ENCODE measurements around the gene GGT6. TPM values are rescaled to one million over a fixed set of nuclear protein-coding genes. Genes with fewer than 3 reads are reported as not detected.
A peak's percentile ranks its signal among the peaks of the same experiment; 100 is the strongest.

The GGT6 gene
- total RNA-seq, 1 donor from 2014 or later: 0.35 TPM

DNA sequence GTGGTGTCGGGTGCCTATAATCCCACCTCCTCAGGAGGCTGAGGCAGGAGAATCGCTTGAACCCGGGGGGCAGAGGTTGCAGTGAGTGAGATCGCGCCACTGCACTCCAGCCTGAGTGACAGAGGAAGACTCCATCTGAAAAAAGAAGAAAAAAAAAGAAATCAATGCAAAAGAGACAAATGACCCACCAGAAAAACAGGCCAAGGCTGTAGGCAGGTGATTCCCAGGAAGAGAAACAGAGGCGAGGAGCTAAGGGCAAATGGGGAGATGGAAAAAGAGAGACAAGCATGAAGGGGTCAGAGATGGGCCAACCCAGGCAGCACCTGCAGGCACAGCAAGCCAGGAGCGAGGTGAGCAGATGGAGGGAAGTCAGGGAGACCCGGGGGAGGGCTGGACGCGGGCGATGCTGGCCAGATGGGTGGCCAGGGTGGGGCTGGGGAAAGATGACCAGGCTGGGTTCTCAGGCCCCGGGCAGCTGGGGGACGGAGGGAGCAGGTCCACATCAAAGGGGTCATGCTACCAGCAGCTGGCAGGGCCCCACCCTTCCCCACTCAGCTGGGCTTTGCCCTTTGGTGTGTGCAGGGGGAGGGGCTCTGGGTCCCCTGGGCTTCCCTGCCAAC is 30.7 kb downstream of the GGT6 start:
- ATAC-seq: no peak
- DNase-seq (ENCODE audit: low spot score): no peak

DNA sequence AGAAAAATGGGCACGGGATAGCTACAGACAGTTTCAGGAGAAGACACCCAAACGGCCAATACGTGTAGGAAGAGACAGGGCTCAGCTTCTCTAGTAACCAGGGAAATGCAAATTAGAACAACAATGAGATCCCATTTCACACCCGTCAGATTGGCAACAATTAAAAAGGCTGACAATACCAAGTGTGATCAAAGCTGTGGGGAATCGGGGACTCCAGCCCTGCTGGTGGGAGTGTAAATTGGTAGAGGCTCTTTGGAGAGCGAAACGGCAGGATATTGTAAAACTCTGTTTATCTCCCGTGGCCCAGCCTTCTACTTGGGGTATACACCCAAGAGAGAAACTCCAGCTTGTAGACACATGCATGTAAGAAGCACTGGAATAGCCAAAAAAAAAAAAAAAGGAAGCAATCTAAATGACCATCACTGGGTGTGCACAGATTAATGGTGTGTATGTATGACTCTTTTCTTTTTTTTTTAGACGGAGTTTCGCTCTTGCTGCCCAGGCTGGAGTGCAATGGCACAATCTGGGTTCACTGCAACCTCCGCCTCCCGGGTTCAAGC is 32.7 kb downstream of the GGT6 start:
- DNase-seq (ENCODE audit: low spot score) (no peak), ATAC-seq (no peak)

DNA sequence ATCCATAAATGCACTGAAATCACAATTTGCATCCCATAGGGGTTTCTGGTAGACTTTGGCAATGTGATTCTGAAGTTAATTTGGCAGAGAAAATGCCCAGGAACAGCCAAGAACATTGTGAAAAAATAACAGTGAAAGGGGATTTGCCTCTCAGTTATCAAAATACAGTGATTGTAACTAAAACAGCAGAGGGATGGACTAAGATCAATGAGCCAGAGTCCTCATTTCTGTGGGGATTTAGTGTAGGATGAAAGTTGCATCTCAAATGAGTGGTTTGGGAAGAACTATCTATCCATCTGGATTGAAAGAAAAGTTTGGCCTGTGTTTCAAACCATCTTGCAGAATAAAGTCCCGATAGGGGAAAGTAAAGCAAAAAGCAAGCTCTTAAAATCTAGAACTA is 33.2 kb downstream of the GGT6 start:
- DNase-seq (ENCODE audit: low spot score): no peak
- ATAC-seq: no peak

DNA sequence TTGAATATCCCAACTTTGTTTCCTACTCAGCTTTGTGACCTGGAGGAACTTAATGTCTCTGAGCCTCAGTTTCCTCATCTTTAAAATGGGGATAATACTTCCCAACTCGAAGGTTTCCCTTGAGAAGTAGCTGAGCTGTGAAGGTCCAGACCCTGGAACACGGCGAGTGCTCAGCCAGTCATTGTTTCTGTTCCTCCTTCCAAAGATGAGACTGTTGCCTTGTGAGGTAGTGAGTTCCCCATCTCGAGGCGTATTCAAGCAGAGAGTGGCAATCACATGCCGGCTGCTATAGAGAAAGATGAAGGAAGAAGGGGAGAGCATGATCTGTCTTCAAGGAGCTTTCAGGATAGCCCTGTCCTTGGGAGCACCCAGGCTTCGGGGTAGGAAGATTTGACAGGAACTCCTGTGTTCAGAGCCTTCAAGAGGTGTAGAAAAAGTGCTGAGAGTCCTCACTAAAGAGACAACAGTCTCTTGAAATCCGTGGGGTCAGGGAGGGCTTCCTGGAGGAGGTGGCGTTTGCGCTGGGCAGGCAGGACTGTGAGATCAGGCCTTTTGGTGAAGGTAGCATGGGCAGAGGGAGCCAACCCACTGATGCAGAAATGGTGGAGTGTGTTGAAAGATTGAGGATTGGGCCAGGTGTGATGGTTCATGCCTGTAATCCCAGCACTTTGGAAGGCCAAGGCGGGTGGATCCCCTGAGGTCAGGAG is 34.5 kb downstream of the GGT6 start:
- ATAC-seq: no peak

DNA sequence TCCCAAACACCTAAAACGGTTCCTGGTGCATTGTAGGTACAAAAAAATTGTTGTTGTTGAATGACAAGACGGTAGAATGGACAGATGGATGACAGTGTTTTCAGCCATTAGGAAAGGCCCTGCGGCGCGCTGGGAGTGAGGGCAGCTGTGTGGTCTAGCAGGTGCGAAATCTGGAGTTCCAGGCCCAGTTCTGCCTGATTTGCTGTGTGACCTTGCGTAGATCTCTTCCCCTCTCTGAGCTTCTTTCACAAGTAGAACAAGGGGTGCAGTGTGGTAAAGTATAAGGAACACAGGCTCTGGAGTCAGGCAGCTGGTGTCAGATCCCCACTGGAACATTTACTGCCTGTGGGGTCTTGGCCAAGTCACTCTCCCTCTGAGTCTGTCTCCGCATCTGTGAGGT is 36.4 kb downstream of the GGT6 start:
- DNase-seq (ENCODE audit: low spot score): no peak
- no peak for ATAC-seq

More for the DNA sequence above, 34.5 kb downstream of the GGT6 start:
- no peak for DNase-seq (ENCODE audit: low spot score)

DNA sequence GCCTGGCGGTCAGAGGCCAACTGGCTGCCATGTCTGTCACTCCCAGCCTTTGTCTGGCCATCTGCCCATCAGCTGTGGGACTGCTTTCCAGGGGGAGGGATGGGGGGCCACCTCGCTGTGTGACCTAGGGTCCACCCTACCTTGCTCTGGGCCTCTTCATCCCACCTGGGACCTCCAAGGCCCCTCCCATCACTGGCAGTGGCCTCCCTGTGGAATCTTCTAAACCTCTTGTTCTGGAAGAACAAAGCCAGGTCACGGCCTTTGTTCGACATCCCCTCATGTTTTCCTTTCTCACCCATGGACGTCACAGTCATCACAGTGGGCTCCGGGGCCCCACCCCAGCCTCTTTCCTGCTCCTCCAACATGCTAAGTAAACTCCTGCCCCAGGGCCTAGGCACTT is 37.7 kb downstream of the GGT6 start:
- no peak for DNase-seq (ENCODE audit: low spot score)
- ATAC-seq: no peak

DNA sequence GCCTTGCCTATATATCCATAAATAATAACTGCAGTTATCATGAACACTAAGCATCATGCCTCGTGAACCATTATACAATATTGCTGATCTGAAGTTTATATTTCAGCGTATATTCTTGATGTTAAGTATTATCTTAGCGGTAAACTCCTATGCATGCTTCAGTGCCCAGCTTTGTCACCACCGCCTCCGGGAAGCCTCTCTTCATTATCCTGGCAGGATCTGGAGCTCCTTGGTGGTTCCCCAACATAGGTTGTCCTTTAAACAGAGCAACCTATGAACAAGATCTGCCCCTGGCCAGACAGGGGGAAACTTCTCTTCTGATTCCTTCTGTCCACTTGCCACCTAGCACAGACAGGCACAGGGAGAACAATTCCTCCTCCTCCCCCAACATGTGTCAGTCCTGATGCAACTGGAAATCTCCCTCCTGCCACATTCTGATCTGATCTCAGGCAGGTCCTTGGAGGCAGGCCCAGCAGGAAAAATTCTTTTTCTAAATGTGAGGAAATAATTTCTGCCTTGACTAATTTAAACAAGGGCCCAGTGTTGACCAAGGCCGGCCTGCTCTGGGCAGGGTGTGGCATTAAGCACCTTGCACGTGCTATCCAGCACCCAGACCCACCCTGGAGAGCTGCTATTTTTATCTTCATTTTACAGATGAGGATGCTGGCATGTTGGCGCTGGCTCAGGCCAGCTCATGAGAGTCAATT is 39.3 kb downstream of the GGT6 start:
- DNase-seq (ENCODE audit: low spot score): no peak

DNA sequence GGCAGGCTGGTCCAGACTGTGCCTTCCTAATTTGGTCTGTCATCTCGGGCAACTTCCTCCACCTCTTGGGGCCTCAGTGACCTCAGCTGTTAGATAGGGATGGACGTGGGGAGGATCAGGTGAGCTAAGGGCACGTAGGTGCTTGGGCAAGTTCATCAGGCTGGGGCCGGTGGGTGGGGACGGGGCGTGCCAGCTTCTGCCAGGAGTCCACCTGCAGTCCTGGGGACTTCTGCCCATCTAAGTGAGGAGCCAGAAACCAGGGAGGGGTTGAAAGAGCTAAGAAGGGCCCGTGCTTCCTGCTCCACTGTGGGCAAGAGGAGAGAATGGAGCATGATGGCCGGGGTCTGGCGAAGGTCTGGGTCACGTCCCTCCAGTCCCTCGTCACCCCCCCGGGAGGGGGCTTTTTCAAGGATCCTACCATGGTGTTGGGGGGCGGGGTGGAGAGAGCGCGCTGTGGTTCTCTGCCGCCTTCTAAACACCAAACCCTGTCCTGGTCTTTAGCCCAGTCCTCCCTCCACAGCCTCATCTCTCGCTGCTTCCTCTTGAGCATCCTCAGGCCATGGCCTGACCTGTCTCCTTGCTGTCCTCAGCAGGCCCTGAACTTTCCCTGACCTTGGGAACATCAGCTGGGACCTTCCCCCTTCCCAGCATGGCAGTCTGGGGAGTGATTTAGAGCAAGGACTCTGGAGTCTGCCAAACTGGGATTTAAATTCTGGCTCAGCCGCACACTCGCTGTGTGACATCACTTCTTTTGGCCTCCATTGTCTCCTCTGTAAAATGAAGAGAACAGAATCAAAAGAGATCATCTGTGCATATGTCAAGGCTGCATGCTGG is 40.1 kb downstream of the GGT6 start:
- ATAC-seq: peak; percentile 44
- no peak for DNase-seq (ENCODE audit: low spot score)

More for the DNA sequence above, 39.3 kb downstream of the GGT6 start:
- no peak for ATAC-seq

DNA sequence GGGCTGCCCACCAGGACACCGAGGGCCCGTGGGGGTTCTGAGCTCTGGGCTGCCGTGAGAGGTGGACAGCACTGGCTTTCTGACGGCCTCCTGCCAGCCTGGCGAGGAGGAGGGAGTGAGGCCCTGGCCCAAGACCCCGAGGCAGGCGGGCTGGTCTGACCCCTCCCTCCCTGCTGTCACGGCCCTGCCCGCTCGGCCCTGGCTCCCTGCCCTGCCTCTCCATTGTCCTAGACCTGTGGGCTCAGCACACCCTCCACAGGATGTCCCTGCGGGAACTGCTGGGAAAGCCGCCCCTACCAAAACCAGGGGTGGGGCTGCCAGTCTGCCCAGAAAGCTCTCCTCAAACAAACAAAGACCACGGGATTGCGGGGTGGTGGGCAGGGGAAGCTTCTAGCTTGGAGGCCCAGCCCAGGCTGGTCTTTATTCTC is 41.0 kb downstream of the GGT6 start:
- ATAC-seq (peak; percentile 47), DNase-seq (ENCODE audit: low spot score) (peak; percentile 52)

DNA sequence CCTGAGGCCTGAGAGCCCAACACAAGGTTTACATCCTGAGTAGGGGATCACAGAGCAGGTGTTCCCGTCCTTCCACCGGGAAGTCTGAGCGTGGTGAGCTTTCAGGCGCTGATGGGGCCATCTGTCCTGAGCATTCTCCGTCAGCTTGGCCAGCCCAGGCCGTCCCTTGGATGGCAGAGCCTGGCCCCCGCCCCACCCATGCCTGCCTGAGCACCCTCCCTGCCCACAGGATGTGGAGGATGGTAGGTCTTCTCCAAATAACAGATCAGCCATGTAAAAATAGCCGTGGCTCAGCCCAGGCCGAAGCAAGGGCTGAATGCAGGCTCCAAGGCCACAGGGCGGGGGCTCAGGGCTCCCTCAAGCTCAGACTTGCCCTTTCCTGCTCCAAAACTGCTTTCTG is 41.5 kb downstream of the GGT6 start:
- DNase-seq (ENCODE audit: low spot score): no peak

DNA sequence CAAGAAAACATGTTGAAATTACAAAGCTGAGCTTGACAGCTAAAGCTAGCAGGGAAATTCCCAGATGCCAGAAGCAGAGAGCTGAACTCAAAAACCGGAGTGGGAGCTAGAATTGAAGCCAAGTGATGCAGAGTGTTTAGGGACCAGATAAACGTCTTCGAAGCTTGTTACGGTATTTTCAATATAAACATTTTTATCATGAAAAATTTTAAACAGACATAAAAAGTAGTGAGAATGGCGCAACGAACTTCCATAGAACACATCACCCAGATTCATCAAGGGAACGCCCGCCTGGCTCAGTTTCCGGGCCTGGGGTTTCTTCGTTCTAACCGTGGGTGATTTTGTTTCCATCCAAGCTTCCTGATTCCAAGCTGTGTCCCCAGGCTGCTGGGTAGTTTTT is 43.6 kb downstream of the GGT6 start:
- ATAC-seq (no peak), DNase-seq (ENCODE audit: low spot score) (no peak)

More for the DNA sequence above, 41.5 kb downstream of the GGT6 start:
- no peak for ATAC-seq

DNA sequence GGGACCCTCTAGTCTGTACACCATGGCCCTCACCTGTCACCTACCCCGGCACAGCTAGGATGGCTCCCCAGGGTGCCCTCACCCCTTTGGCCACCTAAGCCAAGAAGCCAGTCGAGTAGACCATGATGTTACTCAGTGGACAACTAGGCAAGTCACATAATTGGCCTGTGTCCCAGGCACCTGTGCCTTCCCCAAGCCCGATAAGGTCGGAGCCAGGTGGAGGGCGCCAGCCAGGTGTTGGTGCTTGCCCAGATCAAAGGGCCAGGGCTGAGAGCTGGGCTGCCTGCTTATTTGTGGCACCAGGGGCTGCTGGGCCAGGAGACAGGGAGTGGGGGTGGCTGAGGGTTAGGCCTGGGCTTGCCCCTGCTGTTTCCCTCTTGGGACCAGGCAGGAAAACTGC is 44.9 kb downstream of the GGT6 start:
- ATAC-seq (peak; percentile 15), DNase-seq (ENCODE audit: low spot score) (no peak)

DNA sequence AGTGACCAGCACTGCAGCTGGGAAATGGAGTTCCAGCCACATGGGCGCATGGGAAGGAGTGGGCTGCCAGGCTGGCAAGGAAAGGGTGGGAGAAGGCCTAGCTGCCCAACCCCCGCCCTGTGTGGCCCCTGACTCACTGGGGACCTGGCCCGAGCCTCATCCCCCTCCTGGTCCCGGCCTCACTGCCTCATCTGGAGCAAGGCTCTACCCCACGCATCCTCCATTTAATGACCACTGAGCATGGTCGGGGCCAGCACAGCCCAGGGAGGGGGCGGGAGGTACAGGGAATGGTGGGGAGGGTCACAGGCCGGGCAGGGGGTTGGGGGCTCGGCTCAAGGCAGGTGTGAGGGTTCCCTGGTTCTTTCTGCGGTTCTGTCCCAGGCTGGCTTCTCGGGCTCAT is 45.6 kb downstream of the GGT6 start:
- ATAC-seq: no peak
- DNase-seq (ENCODE audit: low spot score): no peak

DNA sequence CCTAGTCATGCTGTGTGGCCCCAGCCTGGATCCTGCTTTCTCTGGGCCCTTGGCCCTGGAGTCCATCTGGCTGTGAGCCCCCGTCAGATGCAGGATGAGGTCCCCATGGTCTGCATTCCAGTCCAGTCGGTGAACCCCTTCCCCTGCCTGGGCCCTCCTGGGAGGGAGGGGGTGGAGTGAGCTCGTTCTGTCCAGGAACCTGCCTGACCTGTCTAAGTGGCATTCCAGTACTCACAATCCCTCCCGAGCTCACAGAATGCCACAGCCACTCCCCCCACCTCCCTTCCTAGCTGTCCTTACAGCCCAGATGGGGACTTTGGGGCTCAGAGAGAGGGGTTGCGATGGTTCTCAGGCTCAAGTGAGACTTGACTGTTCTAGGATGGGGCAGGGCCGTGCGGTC is 46.2 kb downstream of the GGT6 start:
- no peak for DNase-seq (ENCODE audit: low spot score)
- ATAC-seq: no peak

DNA sequence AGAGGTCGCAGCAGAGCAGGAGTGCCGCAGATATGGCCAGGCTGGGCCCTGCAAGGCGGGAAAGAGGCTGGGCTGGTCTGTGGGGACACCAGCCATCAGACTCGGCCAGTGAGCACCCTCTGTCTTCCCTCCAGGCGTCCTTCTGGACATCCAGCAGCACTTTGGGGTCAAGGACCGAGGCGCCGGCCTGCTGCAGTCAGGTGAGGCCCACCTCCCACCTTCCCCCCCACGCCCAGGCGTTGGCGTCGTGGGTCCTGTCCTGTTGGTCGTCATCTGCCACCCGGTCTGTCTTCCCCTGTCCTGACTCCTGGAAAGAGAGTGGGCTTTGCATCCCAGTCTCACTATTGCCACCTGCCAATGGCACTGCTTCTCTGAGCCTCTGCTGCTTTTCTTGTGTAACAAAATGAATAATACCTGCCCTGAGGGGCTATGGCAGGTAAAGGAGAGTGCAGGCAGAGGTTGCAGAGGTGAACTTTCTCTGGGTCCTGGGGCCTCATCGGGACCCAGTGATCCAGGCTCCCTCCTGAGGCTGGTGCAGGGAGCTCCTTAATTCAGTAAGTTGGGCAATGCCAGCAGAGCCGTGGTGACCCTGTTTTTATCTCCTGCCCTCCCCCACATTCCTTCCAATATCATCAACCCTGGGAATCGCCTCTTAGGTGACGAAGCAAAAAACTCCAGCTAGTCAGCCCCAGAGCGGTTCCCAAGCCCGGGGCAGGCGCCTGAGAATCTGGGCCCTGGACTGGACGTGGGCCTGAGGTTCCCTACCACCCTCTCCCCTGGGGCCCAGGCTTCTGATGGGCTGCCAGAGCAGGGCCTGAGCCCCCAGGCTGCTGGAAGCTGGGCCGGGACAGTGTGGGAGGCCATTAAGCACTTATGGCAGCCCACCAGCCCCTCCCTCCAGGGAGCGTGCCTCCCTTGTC is 47.0 kb downstream of the GGT6 start:
- no peak for DNase-seq (ENCODE audit: low spot score)
- no peak for ATAC-seq

DNA sequence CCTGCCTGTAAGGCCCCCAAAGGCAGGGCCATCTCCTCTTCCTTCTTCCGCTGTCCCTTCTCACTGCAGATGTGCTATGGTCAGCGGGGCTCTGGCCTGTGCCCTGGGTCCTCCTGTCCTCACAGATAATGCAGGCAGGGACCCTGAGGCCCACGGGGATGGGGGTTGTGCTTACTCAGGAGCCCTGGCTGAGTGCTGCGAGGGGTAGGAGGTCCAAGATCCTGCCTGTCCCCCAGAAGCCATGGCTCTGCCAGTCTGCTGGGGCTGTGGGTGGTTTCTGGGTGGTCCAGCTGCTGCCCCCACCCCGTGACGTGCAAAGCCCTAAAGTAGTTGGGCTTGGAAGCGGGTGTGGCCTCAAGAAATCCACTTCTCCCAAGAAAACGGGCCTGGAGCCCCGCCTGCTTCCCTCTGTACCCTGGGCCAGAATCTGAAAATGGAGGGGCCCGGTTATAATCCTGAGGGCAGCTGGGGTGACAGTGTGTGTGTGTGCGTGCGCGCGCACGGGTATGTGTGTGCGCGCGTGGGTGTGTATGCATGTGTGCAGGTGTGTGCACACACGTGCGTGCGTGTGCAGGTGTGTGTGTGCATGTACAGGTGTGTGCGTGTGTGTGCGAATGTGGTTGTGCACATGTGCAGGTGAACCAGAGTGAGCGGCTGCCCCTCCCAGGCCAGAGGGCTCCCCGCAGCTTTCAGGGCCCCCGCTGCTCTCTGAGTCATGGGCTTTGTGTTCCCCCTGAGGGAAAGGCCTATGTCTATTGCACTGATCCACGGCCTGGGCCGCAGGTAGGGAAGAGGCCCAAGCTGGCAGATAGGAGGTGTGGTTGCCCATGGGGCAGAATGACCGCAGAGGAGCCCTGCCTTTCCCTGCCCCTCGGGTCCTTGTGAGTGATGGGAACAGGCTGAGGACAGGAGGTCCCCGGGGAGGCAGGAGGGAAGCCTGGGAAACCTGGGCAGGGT is 47.9 kb downstream of the GGT6 start:
- DNase-seq (ENCODE audit: low spot score) (no peak), ATAC-seq (no peak)

DNA sequence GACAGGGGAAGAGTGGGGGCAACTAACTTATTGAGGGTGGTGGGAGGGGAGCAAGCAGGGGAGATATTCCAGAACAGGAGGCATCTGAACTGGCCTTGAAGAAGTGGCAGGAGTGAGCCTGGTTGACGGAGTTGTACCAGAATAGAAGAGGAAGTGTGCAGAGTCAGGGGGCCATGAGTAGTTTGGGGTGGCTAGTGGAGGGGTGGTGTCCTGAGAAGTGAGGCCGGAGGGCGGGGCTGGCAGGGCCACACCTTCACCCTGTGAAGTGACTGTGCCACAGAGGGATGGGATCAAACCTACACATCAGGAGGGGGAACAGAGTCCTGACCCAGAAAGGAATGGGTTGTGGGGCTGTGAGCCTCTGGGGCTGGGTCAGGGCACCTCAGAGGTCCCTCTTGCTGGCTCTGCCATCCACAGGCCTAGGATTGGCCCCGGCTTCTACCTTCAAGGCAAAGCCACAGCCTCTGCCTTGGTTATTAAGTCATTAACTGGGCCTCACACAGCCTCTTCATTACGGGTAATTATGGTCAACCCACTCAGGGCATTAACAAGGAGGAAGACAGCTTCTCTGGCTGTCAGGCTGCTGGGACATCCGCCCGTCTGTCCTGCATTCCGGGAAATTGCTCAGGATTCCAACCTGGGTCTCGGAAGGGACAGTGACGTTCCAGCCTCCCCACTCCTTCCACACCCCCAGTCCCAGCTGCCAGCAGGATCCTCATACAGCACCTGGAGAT is 49.0 kb downstream of the GGT6 start:
- DNase-seq (ENCODE audit: low spot score) (no peak), ATAC-seq (no peak)

DNA sequence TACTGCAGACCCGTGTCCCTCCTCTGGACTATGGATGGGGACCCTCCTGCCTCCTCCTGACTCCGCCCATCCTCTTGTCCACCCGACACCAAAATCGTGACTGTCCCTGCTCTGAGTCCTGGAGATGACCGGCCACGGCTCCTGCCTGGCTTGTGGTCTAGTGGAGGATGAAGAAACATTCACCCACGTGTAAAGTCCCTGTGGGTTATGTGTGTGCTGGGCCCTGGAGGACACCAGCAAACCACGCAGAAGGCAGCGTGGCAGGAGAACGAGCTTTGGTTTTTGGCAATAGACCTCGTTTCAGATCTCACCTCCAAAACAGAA is 49.8 kb downstream of the GGT6 start:
- no peak for ATAC-seq
- DNase-seq (ENCODE audit: low spot score): no peak
